HEK293 (cell line): ENCODE data around the gene SFRP5.

Source experiments
- CTCF ChIA-PET: fragments of 350-600 bp; formaldehyde crosslinking; extraction: SDS; loops from one replicate; lab custom pipeline; 2021; ENCODE audit warnings: antibody characterized with exemption; lab: Yijun Ruan, JAX
- POLR2A ChIA-PET: fragments of 300-600 bp; formaldehyde crosslinking; extraction: SDS; loops from one replicate; lab custom pipeline; 2020; ENCODE audit warnings: antibody characterized with exemption, inconsistent platforms; lab: Yijun Ruan, JAX
- H3K27ac ChIP-seq: fragments of 200-500 bp; sonication (Bioruptor generic); 2 replicates; pipeline ENCODE4 v1.5.1; 2014; ENCODE audit warnings: low read depth, low read length, control low read depth, inconsistent platforms; ENCODE audit errors: extremely low read depth
- H3K36me3 ChIP-seq, 2 experiments: fragments of 200-500 bp in 1 of 2; sonication (Bioruptor generic) in 1 of 2; 1 replicate in 1 of 2; 2 replicates in 1 of 2; pipeline ENCODE4 v1.5.1; 2014 to 2017; ENCODE audit warnings: inconsistent platforms in 2 of 2, low read length in 2 of 2; ENCODE audit not compliant: control insufficient read depth in 2 of 2, insufficient read depth in 1 of 2
- H3K4me1 ChIP-seq: fragments of 200-500 bp; sonication (Bioruptor generic); 2 replicates; pipeline ENCODE4 v1.5.1; 2014; ENCODE audit warnings: mild to moderate bottlenecking, low read length, inconsistent platforms; ENCODE audit not compliant: control insufficient read depth, insufficient read depth
- H3K4me3 ChIP-seq: 2 replicates; pipeline ENCODE4 v1.5.1; 2011; ENCODE audit warnings: low read depth, mild to moderate bottlenecking, control low read depth, low read length, moderate library complexity
- H3K9me3 ChIP-seq: fragments of 200-500 bp; sonication (Bioruptor generic); 2 replicates; pipeline ENCODE4 v1.5.1; 2014; ENCODE audit warnings: low read depth, low read length, inconsistent platforms; ENCODE audit not compliant: control insufficient read depth, insufficient read depth
- SALL2 ChIP-seq: fragments of 450-650 bp; formaldehyde crosslinking; IDR thresholded peaks from 2 replicates; pipeline ENCODE4 v1.5.0; 2017; ENCODE audit warnings: missing biosample characterization, mild to moderate bottlenecking, missing genetic modification characterization, borderline replicate concordance
- ZBTB10 ChIP-seq: fragments of 450-650 bp; formaldehyde crosslinking; IDR thresholded peaks from 2 replicates; pipeline ENCODE4 v1.5.1; 2016; ENCODE audit warnings: missing biosample characterization, missing genetic modification characterization
- ZBTB44 ChIP-seq: fragments of 450-650 bp; IDR thresholded peaks from 2 replicates; pipeline ENCODE4 v1.5.1; 2018; ENCODE audit warnings: missing biosample characterization, mild to moderate bottlenecking, missing genetic modification characterization
- ZIC2 ChIP-seq: fragments of 450-650 bp; formaldehyde crosslinking; IDR thresholded peaks from 2 replicates; pipeline ENCODE4 v1.5.1; 2016; ENCODE audit warnings: missing biosample characterization, missing genetic modification characterization
- ZNF121 ChIP-seq: fragments of 450-650 bp; formaldehyde crosslinking; IDR thresholded peaks from 2 replicates; pipeline ENCODE4 v1.5.1; 2016; ENCODE audit warnings: missing biosample characterization, missing genetic modification characterization
- ZNF133 ChIP-seq: fragments of 450-650 bp; formaldehyde crosslinking; IDR thresholded peaks from 2 replicates; pipeline ENCODE4 v1.5.1; 2016; ENCODE audit warnings: missing biosample characterization, missing genetic modification characterization
- ZNF324 ChIP-seq: fragments of 450-650 bp; formaldehyde crosslinking; IDR thresholded peaks from 2 replicates; pipeline ENCODE4 v1.5.1; 2016; ENCODE audit warnings: missing biosample characterization, missing genetic modification characterization
- ZNF335 ChIP-seq: fragments of 450-650 bp; formaldehyde crosslinking; conservative IDR thresholded peaks from 2 replicates; pipeline ENCODE4 v1.5.1; 2016; ENCODE audit warnings: missing biosample characterization, missing genetic modification characterization
- ZNF658 ChIP-seq: fragments of 450-650 bp; formaldehyde crosslinking; IDR thresholded peaks from 2 replicates; pipeline ENCODE4; 2016; ENCODE audit warnings: missing biosample characterization, missing genetic modification characterization
- ZNF692 ChIP-seq: fragments of 450-650 bp; formaldehyde crosslinking; IDR thresholded peaks from 2 replicates; pipeline ENCODE4 v1.5.1; 2016; ENCODE audit warnings: missing biosample characterization, missing genetic modification characterization
- TF ChIP-seq, protein P1 (sequence below): fragments of 450-650 bp; formaldehyde crosslinking; IDR thresholded peaks from 2 replicates; pipeline ENCODE4 v1.5.1; 2016; ENCODE audit warnings: missing biosample characterization, missing genetic modification characterization
- TF ChIP-seq, protein P2 (sequence below): fragments of 450-650 bp; formaldehyde crosslinking; IDR thresholded peaks from 2 replicates; pipeline ENCODE4 v1.5.1; 2016; ENCODE audit warnings: missing biosample characterization, missing genetic modification characterization
- TF ChIP-seq, protein P3 (sequence below): fragments of 450-650 bp; formaldehyde crosslinking; IDR thresholded peaks from 2 replicates; pipeline ENCODE4 v1.5.1; 2016; ENCODE audit warnings: missing biosample characterization, missing genetic modification characterization

Gene SFRP5

GRCh38 chr10:97766996-97767924 lies 4.5 kb downstream of the SFRP5 start (continued):
- TF ChIP-seq, protein P1, sequence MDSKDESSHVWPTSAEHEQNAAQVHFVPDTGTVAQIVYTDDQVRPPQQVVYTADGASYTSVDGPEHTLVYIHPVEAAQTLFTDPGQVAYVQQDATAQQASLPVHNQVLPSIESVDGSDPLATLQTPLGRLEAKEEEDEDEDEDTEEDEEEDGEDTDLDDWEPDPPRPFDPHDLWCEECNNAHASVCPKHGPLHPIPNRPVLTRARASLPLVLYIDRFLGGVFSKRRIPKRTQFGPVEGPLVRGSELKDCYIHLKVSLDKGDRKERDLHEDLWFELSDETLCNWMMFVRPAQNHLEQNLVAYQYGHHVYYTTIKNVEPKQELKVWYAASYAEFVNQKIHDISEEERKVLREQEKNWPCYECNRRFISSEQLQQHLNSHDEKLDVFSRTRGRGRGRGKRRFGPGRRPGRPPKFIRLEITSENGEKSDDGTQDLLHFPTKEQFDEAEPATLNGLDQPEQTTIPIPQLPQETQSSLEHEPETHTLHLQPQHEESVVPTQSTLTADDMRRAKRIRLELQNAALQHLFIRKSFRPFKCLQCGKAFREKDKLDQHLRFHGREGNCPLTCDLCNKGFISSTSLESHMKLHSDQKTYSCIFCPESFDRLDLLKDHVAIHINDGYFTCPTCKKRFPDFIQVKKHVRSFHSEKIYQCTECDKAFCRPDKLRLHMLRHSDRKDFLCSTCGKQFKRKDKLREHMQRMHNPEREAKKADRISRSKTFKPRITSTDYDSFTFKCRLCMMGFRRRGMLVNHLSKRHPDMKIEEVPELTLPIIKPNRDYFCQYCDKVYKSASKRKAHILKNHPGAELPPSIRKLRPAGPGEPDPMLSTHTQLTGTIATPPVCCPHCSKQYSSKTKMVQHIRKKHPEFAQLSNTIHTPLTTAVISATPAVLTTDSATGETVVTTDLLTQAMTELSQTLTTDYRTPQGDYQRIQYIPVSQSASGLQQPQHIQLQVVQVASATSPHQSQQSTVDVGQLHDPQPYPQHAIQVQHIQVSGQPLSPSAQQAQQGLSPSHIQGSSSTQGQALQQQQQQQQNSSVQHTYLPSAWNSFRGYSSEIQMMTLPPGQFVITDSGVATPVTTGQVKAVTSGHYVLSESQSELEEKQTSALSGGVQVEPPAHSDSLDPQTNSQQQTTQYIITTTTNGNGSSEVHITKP (tag by site-specific recombination), result peak; percentile 62
- TF ChIP-seq ZNF692 (tag by site-specific recombination), result peak; percentile 71
- TF ChIP-seq, all 188 proteins: peak for 6

DNA sequence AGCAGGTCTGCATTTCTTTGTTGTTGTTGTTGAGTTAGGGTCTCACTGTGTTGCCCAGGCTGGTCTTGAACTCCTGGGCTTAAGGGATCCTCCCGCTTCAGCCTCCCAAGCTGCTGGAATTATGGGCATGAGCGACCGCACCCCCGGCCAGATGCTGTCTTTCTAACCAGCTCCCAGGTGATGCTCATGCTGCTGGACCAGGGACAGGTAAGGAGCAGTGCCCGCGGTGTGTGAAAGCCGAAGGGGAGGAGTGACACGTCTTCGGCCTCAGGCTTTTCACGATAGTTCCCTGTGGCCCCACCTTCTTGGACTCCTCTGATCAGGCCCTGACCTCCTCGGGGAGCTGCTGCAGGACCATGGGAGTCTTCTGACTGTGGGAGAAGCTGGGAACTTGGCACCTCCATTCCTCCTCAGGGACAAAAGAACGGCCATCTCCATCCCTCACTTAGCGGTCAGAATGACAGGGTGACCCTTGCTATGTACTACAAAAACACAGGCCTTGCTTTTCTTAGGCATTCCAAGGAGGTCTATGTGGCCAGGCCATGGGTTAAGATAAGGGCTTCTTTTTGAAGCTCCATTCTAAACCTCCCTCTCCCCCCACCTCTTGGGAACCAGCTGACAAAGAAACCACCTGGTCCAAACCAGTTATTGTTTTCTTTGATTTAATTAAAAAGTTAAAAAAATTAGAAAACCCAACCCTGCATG lies 5.5 kb downstream of the SFRP5 start:
- TF ChIP-seq ZBTB44 (tag by site-specific recombination) (no peak), SALL2 (no peak), ZNF121 (peak; percentile 76; the same call in 1 of the 2 replicates)
- TF ChIP-seq, protein P2, sequence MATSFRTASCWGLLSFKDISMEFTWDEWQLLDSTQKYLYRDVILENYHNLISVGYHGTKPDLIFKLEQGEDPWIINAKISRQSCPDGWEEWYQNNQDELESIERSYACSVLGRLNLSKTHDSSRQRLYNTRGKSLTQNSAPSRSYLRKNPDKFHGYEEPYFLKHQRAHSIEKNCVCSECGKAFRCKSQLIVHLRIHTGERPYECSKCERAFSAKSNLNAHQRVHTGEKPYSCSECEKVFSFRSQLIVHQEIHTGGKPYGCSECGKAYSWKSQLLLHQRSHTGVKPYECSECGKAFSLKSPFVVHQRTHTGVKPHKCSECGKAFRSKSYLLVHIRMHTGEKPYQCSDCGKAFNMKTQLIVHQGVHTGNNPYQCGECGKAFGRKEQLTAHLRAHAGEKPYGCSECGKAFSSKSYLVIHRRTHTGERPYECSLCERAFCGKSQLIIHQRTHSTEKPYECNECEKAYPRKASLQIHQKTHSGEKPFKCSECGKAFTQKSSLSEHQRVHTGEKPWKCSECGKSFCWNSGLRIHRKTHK (tag by site-specific recombination), result no peak
- TF ChIP-seq, all 188 proteins: peak for 1
- ChIA-PET POLR2A (no interaction called here), CTCF (interaction anchor here (0.9 to 3.0 kb wide), 2 partner anchors 26 to 103 kb away, joined by 3 to 14 read pairs; no protein-coding TSS in a partner anchor)
- H3K36me3 ChIP-seq, result peaks cover 0 to 12% of the 10 kb centered on the region in 2 experiments; a peak in 1 of 3 replicates
- H3K9me3 ChIP-seq, result no peaks in the 10 kb centered on the region
- no peak overlapping the region for H3K27ac ChIP-seq
- no peak overlapping the region for H3K4me3 ChIP-seq
- H3K4me1 ChIP-seq, result no peaks in the 10 kb centered on the region

- H3K27ac ChIP-seq, result no peak overlapping the region
- CTCF ChIA-PET, result interaction anchor here (0.6 to 3.0 kb wide), 3 partner anchors 27 to 104 kb away, joined by 3 to 14 read pairs (median 4); no protein-coding TSS in a partner anchor
- TF ChIP-seq, protein P3, sequence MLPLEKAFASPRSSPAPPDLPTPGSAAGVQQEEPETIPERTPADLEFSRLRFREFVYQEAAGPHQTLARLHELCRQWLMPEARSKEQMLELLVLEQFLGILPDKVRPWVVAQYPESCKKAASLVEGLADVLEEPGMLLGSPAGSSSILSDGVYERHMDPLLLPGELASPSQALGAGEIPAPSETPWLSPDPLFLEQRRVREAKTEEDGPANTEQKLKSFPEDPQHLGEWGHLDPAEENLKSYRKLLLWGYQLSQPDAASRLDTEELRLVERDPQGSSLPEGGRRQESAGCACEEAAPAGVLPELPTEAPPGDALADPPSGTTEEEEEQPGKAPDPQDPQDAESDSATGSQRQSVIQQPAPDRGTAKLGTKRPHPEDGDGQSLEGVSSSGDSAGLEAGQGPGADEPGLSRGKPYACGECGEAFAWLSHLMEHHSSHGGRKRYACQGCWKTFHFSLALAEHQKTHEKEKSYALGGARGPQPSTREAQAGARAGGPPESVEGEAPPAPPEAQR, result no peak
- no peak for TF ChIP-seq ZNF658 (tag by site-specific recombination)
- TF ChIP-seq, protein P2 (tag by site-specific recombination), result no peak
- no peak for TF ChIP-seq ZBTB10 (tag by site-specific recombination)
- TF ChIP-seq ZNF335 (tag by site-specific recombination), result no peak
- TF ChIP-seq ZIC2 (tag by site-specific recombination), result no peak
- TF ChIP-seq ZNF133 (tag by site-specific recombination), result no peak
- no peak for TF ChIP-seq ZNF324 (tag by site-specific recombination)
- TF ChIP-seq, all 188 proteins: peak for 0
- H3K9me3 ChIP-seq, result no peaks in the 10 kb centered on the region
- H3K4me1 ChIP-seq, result no peaks in the 10 kb centered on the region
- peaks cover 0 to 22% of the 10 kb centered on the region in 2 experiments; a peak in 1 of 3 replicates for H3K36me3 ChIP-seq
- POLR2A ChIA-PET, result interaction anchor here (1.1 kb wide), 1 partner anchor 104 kb away, joined by 3 read pairs; no protein-coding TSS in a partner anchor
- no peak overlapping the region for H3K4me3 ChIP-seq
Observed at GRCh38 chr10:97765201-97765600, 6.6 kb downstream of the SFRP5 start.
